NOMO-1 treated with DMSO at 0.1 percent for 48 hours (cell line): Measurements from ENCODE around the gene CTBP1.

Source experiments
- DNase-seq: peaks from one replicate; lab custom pipeline; 2025; ENCODE audit not compliant: unreplicated experiment; lab: John Stamatoyannopoulos, UW

CTBP1 gene

GRCh38 chr4:1250921-1251772, 2.2 kb upstream of the CTBP1 start:
- DNase-seq = no peak

- DNase-seq = no peak
These were observed 1.5 kb upstream of the CTBP1 start for GRCh38 chr4:1250527-1250812.

GRCh38 chr4:1249731-1250526, 999 bp upstream of the CTBP1 start:
- DNase-seq = no peak

- DNase-seq = peak; percentile 77
These were observed 309 bp upstream of the CTBP1 start for GRCh38 chr4:1249148-1249730.

GRCh38 chr4:1247864-1248244, 1.1 kb downstream of the CTBP1 start:
- no peak for DNase-seq

- peak; percentile 22 for DNase-seq
These were observed 1.7 kb downstream of the CTBP1 start for GRCh38 chr4:1246901-1247863.

GRCh38 chr4:1246111-1246881, 2.6 kb downstream of the CTBP1 start:
- no peak for DNase-seq

GRCh38 chr4:1245481-1246051, 3.4 kb downstream of the CTBP1 start:
- no peak for DNase-seq

- no peak for DNase-seq
These were observed 3.9 kb downstream of the CTBP1 start for GRCh38 chr4:1244978-1245471.

- DNase-seq = no peak
These were observed 4.6 kb downstream of the CTBP1 start for GRCh38 chr4:1244081-1244977.

GRCh38 chr4:1243451-1244080, 5.4 kb downstream of the CTBP1 start:
- DNase-seq = no peak

- no peak for DNase-seq
These were observed 6.2 kb downstream of the CTBP1 start for GRCh38 chr4:1242506-1243450.

- DNase-seq = no peak
These were observed 6.9 kb downstream of the CTBP1 start for GRCh38 chr4:1241936-1242505.

- no peak for DNase-seq
These were observed 7.4 kb downstream of the CTBP1 start for GRCh38 chr4:1241466-1241935.

- no peak for DNase-seq
These were observed 8.0 kb downstream of the CTBP1 start for GRCh38 chr4:1240721-1241465.

GRCh38 chr4:1239950-1240307, 9.0 kb downstream of the CTBP1 start:
- DNase-seq = no peak
